CD8-positive, alpha-beta memory T cell (primary cell): ENCODE data around the gene ATP2B1. TPM values are rescaled to one million over a fixed set of nuclear protein-coding genes. Genes with fewer than 3 reads are reported as not detected.

Experiments used
- CTCF ChIA-PET: fragments of 350-600 bp; sonication (Branson Sonifier 250); formaldehyde crosslinking; loops from one replicate; lab custom pipeline; 2021; ENCODE audit warnings: antibody characterized with exemption; lab: Charles Lee
- POLR2A ChIA-PET: fragments of 350-600 bp; sonication (Branson Sonifier 250); formaldehyde crosslinking; loops from one replicate; lab custom pipeline; 2021; ENCODE audit warnings: antibody characterized with exemption; lab: Charles Lee
- DNase-seq, 5 donors: peaks; one replicate each; pipeline versions ENCODE4 v3.0.0 to v3.0.0-alpha.2; 2020 to 2022; ENCODE audit warnings: mixed read lengths in 1 of 5
- H3K27ac ChIP-seq: one replicate; pipeline ENCODE4 v1.7.0; 2013; ENCODE audit warnings: low read depth, mild to moderate bottlenecking, low read length, moderate library complexity
- H3K27me3 ChIP-seq: 2 replicates; pipeline ENCODE4 v1.7.0; 2013; ENCODE audit warnings: low read length, mild to moderate bottlenecking; ENCODE audit not compliant: insufficient read depth, poor library complexity, severe bottlenecking
- H3K36me3 ChIP-seq: 2 replicates; pipeline ENCODE4 v1.7.0; 2013; ENCODE audit warnings: mild to moderate bottlenecking, low read length, moderate library complexity; ENCODE audit not compliant: insufficient read depth
- H3K4me1 ChIP-seq: 2 replicates; pipeline ENCODE4 v1.7.0; 2013; ENCODE audit warnings: mild to moderate bottlenecking, low read length, moderate library complexity; ENCODE audit not compliant: insufficient read depth
- H3K4me3 ChIP-seq: 2 replicates; pipeline ENCODE4 v1.7.0; 2013; ENCODE audit warnings: mild to moderate bottlenecking, low read length
- H3K9me3 ChIP-seq: 2 replicates; pipeline ENCODE4 v1.7.0; 2013; ENCODE audit warnings: mild to moderate bottlenecking, low read length
- H3K27ac Mint-ChIP-seq, 8 donors: one replicate each; pipeline ENCODE4 v1.8.0; 2020 to 2021; ENCODE audit warnings: mixed read lengths in 8 of 8, mild to moderate bottlenecking in 6 of 8, inconsistent platforms in 3 of 8, moderate library complexity in 3 of 8
- H3K27me3 Mint-ChIP-seq, 2 donors: one replicate each; pipeline ENCODE4 v1.8.0; 2020 to 2021; ENCODE audit warnings: mixed read lengths in 2 of 2, mild to moderate bottlenecking in 1 of 2, moderate library complexity in 1 of 2
- H3K36me3 Mint-ChIP-seq, 3 donors: one replicate each; pipeline ENCODE4 v1.8.0; 2020 to 2021; ENCODE audit warnings: mixed read lengths in 3 of 3, inconsistent platforms in 1 of 3, mild to moderate bottlenecking in 1 of 3
- H3K4me1 Mint-ChIP-seq, 3 donors: one replicate each; pipeline ENCODE4 v1.8.0; 2020 to 2021; ENCODE audit warnings: mixed read lengths in 3 of 3, inconsistent platforms in 1 of 3, mild to moderate bottlenecking in 1 of 3
- H3K4me3 Mint-ChIP-seq, 7 donors: one replicate each; pipeline ENCODE4 v1.8.0; 2020 to 2021; ENCODE audit warnings: mixed read lengths in 7 of 7, mild to moderate bottlenecking in 6 of 7, moderate library complexity in 4 of 7, inconsistent platforms in 2 of 7
- H3K9me3 Mint-ChIP-seq, 5 donors: one replicate each; pipeline ENCODE4 v1.8.0; 2020 to 2022; ENCODE audit warnings: mixed read lengths in 5 of 5, mild to moderate bottlenecking in 3 of 5, moderate library complexity in 2 of 5, inconsistent platforms in 1 of 5
- polyA plus RNA-seq: library from polyadenylated mRNA; unstranded; fragments of 300-500 nt; fragmentation: Illumina TruSeq; gene quantifications from one replicate; pipeline ENCODE4 v1.2.3, GENCODE V29; 2021
- total RNA-seq, 2 experiments: library from RNA; stranded (reverse); gene quantifications; one replicate each; pipeline ENCODE4 v1.2.3, GENCODE V29; 2021

Gene ATP2B1
- total and polyA plus RNA-seq, 3 experiments from 2014 or later, result 32.7 to 45.3 (median 32.8) TPM

DNA sequence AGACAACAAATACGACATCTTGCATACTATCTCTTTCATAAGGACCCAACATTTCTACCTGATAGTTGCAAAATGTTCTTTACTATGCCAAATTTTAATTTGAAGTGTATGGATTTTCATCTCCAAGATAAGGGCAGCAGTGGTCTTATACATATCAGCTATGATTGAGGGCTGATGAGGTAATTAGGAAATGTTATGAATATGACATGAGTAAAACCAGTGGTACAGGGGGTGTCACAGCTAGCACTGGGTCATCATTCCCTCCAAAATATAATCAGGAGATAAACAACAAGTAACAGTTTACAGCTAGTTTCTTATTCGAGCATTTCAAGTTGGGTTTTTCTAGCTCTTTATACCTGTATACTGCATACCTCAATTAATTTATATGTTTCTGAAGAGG lies 35.0 kb downstream of the ATP2B1 start:
- Histone ChIP-seq H3K4me3 (no peak overlapping the region), H3K9me3 (no peaks in the 10 kb centered on the region), H3K27me3 (no peaks in the 10 kb centered on the region), H3K27ac (no peak overlapping the region), H3K36me3 (no peaks in the 10 kb centered on the region), H3K4me1 (peaks cover 34% of the 10 kb centered on the region)
- ChIA-PET CTCF (no interaction called here), POLR2A (no interaction called here)
- Mint-ChIP-seq H3K4me3 (no peak overlapping the region), H3K27me3 (no peaks in the 10 kb centered on the region), H3K4me1 (peaks cover 74 to 100% (median 90%) of the 10 kb centered on the region in 3 donors), H3K36me3 (peaks cover 0 to 5% (median 4%) of the 10 kb centered on the region in 3 donors), H3K27ac (peak overlapping the region in 2 of 8 donors; percentile 1 to 3), H3K9me3 (no peaks in the 10 kb centered on the region)
- no peak for DNase-seq

DNA sequence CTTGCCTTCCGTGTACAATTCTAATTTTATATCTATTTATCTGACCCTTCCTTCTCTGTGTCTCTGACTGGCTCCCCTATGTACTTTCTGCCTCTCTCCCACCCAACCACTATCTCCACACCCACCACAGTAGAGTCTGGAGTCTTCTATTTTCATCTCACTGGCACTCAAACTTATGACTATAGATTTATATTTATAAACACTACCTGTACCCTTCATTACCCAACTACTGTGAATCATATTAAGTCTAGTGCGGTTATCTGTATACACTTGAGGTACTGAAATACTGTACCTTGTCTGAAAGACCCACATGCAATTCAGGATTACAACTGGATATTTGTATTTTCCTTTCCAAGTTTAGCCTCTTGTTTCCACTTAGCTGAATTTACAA lies 36.1 kb downstream of the ATP2B1 start:
- Histone ChIP-seq H3K4me3 (no peak overlapping the region), H3K27me3 (no peaks in the 10 kb centered on the region), H3K4me1 (peaks cover 30% of the 10 kb centered on the region), H3K9me3 (no peaks in the 10 kb centered on the region), H3K36me3 (no peaks in the 10 kb centered on the region), H3K27ac (no peak overlapping the region)
- H3K27me3 Mint-ChIP-seq, result no peaks in the 10 kb centered on the region
- DNase-seq, result no peak
- ChIA-PET CTCF (no interaction called here), POLR2A (no interaction called here)
- H3K4me1 Mint-ChIP-seq, result peaks cover 73 to 100% (median 90%) of the 10 kb centered on the region in 3 donors
- peak overlapping the region in 4 of 7 donors; percentile 2 to 40 (median 7) for H3K4me3 Mint-ChIP-seq
- H3K9me3 Mint-ChIP-seq, result no peaks in the 10 kb centered on the region
- peaks cover 0 to 8% (median 5%) of the 10 kb centered on the region in 3 donors for H3K36me3 Mint-ChIP-seq
- H3K27ac Mint-ChIP-seq, result peak overlapping the region in 4 of 8 donors; percentile 2 to 43 (median 10)

DNA sequence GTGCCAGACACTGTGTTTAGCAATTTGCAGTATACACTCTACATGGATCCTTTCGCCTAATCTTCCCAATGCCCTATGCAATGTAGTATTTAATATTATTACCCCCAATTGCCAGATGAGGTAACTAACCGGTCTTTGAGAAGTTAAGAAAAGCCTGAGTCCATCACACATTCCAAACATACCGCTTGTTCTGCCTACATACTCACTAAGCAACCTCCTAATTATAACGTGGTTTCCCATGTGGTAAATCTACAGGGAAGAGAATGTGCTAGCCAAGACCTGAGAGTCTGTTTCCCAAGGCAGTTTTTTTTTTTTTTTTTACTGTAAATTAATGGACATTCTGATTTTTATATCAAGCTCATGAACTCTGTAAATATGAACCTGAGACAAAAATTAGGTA lies 37.2 kb downstream of the ATP2B1 start:
- Mint-ChIP-seq H3K27me3 (no peaks in the 10 kb centered on the region), H3K4me1 (peaks cover 76 to 100% (median 91%) of the 10 kb centered on the region in 3 donors), H3K4me3 (no peak overlapping the region), H3K9me3 (no peaks in the 10 kb centered on the region), H3K36me3 (peaks cover 0 to 18% (median 8%) of the 10 kb centered on the region in 3 donors), H3K27ac (peak overlapping the region in 2 of 8 donors; percentile 7 to 27)
- peaks cover 32% of the 10 kb centered on the region for H3K4me1 ChIP-seq
- H3K27me3 ChIP-seq, result no peaks in the 10 kb centered on the region
- no peaks in the 10 kb centered on the region for H3K9me3 ChIP-seq
- POLR2A ChIA-PET, result interaction anchor here (0.7 kb wide), 1 partner anchor 209 kb away, joined by 7 read pairs; no protein-coding TSS in a partner anchor
- no peak overlapping the region for H3K27ac ChIP-seq
- H3K4me3 ChIP-seq, result no peak overlapping the region
- DNase-seq, result no peak
- H3K36me3 ChIP-seq, result no peaks in the 10 kb centered on the region
- CTCF ChIA-PET, result no interaction called here

DNA sequence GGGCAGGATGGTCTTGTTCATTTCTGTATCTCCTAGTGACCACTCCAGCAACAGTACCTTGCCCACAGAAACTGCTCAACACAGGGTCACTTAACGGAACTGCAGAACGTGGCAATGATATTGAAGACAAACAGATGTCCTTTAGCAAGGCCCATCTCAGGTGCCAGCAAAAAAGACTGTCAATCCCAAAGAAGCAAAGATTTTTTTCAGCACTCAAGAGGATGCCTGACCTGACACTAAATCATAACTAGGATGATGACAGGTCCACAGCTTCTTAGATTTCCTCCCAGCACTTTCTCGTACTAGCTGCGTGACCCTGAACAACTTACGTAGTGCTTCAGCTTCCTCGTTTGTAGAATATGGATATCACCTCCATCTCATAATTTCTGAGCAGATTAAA lies 39.4 kb downstream of the ATP2B1 start:
- Histone ChIP-seq H3K27ac (no peak overlapping the region), H3K36me3 (no peaks in the 10 kb centered on the region), H3K9me3 (no peaks in the 10 kb centered on the region), H3K27me3 (no peaks in the 10 kb centered on the region), H3K4me1 (peaks cover 30% of the 10 kb centered on the region), H3K4me3 (no peak overlapping the region)
- Mint-ChIP-seq H3K27me3 (no peaks in the 10 kb centered on the region), H3K4me1 (peaks cover 75 to 94% (median 92%) of the 10 kb centered on the region in 3 donors), H3K27ac (peak overlapping the region in 1 of 8 donors; percentile 62), H3K4me3 (peak overlapping the region in 1 of 7 donors; percentile 4), H3K9me3 (no peaks in the 10 kb centered on the region), H3K36me3 (peaks cover 0 to 16% (median 6%) of the 10 kb centered on the region in 3 donors)
- ChIA-PET POLR2A (no interaction called here), CTCF (interaction anchor here (0.9 to 1.5 kb wide), 3 partner anchors 16 to 182 kb away, joined by 3 to 5 read pairs (median 3); no protein-coding TSS in a partner anchor)
- DNase-seq, result no peak

DNA sequence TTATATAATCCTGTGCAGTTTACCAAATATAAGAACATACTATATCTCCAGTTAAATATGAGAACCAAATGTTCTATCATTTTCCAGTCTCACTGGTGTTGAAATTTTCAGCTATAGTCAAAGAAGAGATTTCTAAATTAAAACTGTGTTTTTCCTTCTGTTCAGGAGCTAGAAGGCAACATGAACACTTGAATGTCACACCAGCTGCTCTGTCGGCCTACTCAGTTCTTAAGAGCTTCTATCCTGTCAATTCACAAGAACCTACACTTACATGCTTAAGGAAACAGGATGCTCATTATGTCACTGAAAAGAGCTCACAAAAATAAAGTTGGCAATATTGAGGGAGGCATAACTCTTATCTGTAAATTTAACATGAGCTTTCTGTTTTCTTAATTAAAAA lies 43.1 kb downstream of the ATP2B1 start:
- Histone ChIP-seq H3K4me3 (no peak overlapping the region), H3K27ac (no peak overlapping the region), H3K27me3 (no peaks in the 10 kb centered on the region), H3K9me3 (no peaks in the 10 kb centered on the region), H3K36me3 (no peaks in the 10 kb centered on the region), H3K4me1 (peaks cover 45% of the 10 kb centered on the region)
- Mint-ChIP-seq H3K27me3 (no peaks in the 10 kb centered on the region), H3K27ac (peak overlapping the region in 4 of 8 donors; percentile 18 to 72 (median 32)), H3K4me1 (peaks cover 67 to 94% (median 86%) of the 10 kb centered on the region in 3 donors), H3K4me3 (peak overlapping the region in 1 of 7 donors; percentile 8), H3K9me3 (no peaks in the 10 kb centered on the region), H3K36me3 (peaks cover 0 to 16% (median 6%) of the 10 kb centered on the region in 3 donors)
- no peak for DNase-seq
- CTCF ChIA-PET, result no interaction called here
- POLR2A ChIA-PET, result no interaction called here

DNA sequence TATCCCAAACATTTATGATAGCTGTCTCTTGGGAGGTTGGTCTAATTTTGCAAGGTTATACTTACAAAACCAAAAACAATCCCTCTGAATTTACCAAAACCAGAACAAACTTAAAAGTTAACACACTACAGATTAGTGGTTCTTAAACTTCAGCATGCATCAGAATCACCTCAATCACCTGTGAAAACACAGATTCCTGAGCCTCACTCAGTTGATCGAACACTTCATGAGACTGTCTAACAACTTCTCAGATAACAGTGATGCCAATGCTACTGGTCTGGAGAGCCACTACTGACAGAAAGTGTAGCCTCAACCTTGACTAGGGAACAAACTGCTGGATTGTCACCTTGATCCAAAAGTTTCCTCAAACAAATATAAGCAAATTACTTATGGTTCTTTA lies 44.2 kb downstream of the ATP2B1 start:
- ChIA-PET POLR2A (no interaction called here), CTCF (interaction anchor here (1.3 kb wide), 1 partner anchor 26 kb away, joined by 3 read pairs; no protein-coding TSS in a partner anchor)

DNA sequence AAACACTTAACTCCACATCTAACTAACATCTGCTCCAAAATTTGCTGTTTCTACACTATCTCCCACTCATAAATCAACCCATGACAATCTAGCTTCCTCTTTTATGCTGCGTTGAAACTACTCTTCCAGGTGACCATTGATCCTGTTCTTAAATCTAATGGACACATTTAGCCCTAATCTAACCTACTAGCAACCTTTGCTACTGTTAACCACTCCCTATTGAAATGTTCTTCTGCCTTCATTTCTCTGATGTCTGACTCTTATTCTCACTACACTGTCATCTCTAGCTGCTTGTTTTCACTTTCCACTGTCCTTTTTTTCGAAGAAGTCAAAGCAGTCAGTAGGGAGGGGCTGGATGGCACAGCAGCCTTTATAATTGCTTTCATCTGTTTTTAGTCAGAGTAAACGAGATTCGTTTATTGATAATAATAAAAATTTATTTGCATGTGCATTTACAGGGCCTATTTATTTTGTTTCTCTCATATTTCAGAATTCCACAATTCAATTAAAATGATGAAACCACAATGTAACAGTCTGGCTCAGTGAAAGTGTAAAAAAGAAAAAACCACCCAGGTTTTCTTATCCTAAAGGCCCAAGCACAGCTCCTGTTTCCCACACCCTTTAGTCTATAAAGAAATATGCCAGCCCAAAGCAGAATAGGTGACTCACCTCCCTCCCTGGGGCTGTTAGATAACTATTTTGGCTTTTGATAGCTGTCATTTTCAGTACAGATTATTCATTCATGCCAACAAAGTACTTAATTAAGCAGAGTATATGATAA lies 44.9 kb downstream of the ATP2B1 start:
- Histone ChIP-seq H3K27me3 (no peaks in the 10 kb centered on the region), H3K9me3 (no peaks in the 10 kb centered on the region), H3K36me3 (no peaks in the 10 kb centered on the region), H3K27ac (peak overlapping the region; percentile 2), H3K4me3 (no peak overlapping the region), H3K4me1 (peaks cover 51% of the 10 kb centered on the region)
- DNase-seq, result no peak
- Mint-ChIP-seq H3K4me3 (peak overlapping the region in 5 of 7 donors; percentile 0 to 28 (median 4)), H3K27ac (peak overlapping the region in 6 of 8 donors; percentile 3 to 67 (median 55)), H3K9me3 (no peaks in the 10 kb centered on the region), H3K4me1 (peaks cover 69 to 89% (median 87%) of the 10 kb centered on the region in 3 donors), H3K36me3 (peaks cover 0 to 13% (median 4%) of the 10 kb centered on the region in 3 donors), H3K27me3 (no peaks in the 10 kb centered on the region)
- ChIA-PET POLR2A (no interaction called here), CTCF (interaction anchor here (0.8 to 1.3 kb wide), 2 partner anchors 27 to 81 kb away, joined by 3 read pairs; no protein-coding TSS in a partner anchor)

More for the DNA sequence above, 44.2 kb downstream of the ATP2B1 start:
- Mint-ChIP-seq H3K27ac (peak overlapping the region in 2 of 8 donors; percentile 13 to 48), H3K36me3 (peaks cover 0 to 16% (median 4%) of the 10 kb centered on the region in 3 donors), H3K9me3 (no peaks in the 10 kb centered on the region), H3K27me3 (no peaks in the 10 kb centered on the region), H3K4me3 (peak overlapping the region in 1 of 7 donors; percentile 7), H3K4me1 (peaks cover 68 to 89% (median 87%) of the 10 kb centered on the region in 3 donors)
- peaks cover 45% of the 10 kb centered on the region for H3K4me1 ChIP-seq
- no peaks in the 10 kb centered on the region for H3K36me3 ChIP-seq
- no peak overlapping the region for H3K27ac ChIP-seq
- H3K27me3 ChIP-seq, result no peaks in the 10 kb centered on the region
- no peak overlapping the region for H3K4me3 ChIP-seq
- DNase-seq, result no peak
- no peaks in the 10 kb centered on the region for H3K9me3 ChIP-seq

DNA sequence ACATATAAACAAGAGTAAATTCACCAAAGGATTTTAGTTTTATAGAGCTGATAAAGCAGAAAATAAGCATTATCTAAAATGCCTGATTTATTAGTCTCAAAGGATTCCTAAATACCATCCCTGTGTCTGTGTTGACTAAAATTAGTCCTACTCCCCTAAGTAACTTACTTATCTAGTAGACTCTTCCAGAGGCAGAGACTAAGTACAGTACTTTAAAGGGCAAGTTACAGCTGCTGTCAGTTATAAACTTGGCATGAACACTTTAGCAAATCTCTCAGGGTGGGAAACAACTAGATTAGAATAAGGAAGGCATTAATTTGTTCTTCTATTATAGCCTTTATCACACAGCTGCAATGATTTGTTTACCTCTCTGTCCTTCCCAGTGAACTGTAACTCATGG lies 46.0 kb downstream of the ATP2B1 start:
- POLR2A ChIA-PET, result interaction anchor here (2.0 kb wide), 1 partner anchor 46 kb away, joined by 6 read pairs; the partner anchor contains the start of gene ATP2B1
- Mint-ChIP-seq H3K36me3 (peaks cover 0 to 11% (median 2%) of the 10 kb centered on the region in 3 donors), H3K27me3 (no peaks in the 10 kb centered on the region), H3K4me3 (peak overlapping the region in 1 of 7 donors; percentile 9), H3K9me3 (no peaks in the 10 kb centered on the region), H3K4me1 (peaks cover 69 to 89% (median 87%) of the 10 kb centered on the region in 3 donors), H3K27ac (peak overlapping the region in 5 of 8 donors; percentile 6 to 47 (median 37))
- CTCF ChIA-PET, result interaction anchor here (0.8 kb wide), 1 partner anchor 80 kb away, joined by 3 read pairs; no protein-coding TSS in a partner anchor
- no peak for DNase-seq
- no peaks in the 10 kb centered on the region for H3K36me3 ChIP-seq
- peaks cover 54% of the 10 kb centered on the region for H3K4me1 ChIP-seq
- H3K27ac ChIP-seq, result no peak overlapping the region
- no peak overlapping the region for H3K4me3 ChIP-seq
- H3K9me3 ChIP-seq, result no peaks in the 10 kb centered on the region
- no peaks in the 10 kb centered on the region for H3K27me3 ChIP-seq
